DMS153 treated with DMSO at 0.1 percent for 48 hours (cell line): Measurements from ENCODE around the gene IFT22.
"Not testable (repeated sequence)": the region's sequence is repeated elsewhere in the genome, so short reads cannot be mapped to it uniquely, and the experiment has no call there.

ENCODE experiments used
- DNase-seq: peaks from one replicate; lab custom pipeline; 2025; ENCODE audit not compliant: unreplicated experiment; lab: John Stamatoyannopoulos, UW

IFT22 gene

GRCh38 chr7:101278461-101279292 lies 42.9 kb downstream of the IFT22 start:
- no peak for DNase-seq

- DNase-seq, result no peak
Observed at GRCh38 chr7:101277155-101277554, 44.5 kb downstream of the IFT22 start.

GRCh38 chr7:101273206-101273605 lies 48.4 kb downstream of the IFT22 start:
- DNase-seq, result no peak

- no peak for DNase-seq
Observed at GRCh38 chr7:101271021-101271420, 50.6 kb downstream of the IFT22 start.

GRCh38 chr7:101269664-101270063 lies 51.9 kb downstream of the IFT22 start:
- DNase-seq, result no peak

- DNase-seq, result no peak
Observed at GRCh38 chr7:101265622-101266516, 55.7 kb downstream of the IFT22 start.

- not testable (repeated sequence) for DNase-seq
Observed at GRCh38 chr7:101264102-101264706, 57.4 kb downstream of the IFT22 start.
